ENCODE measurements around the gene PPP2R3B.
"Not testable (repeated sequence)": the region's sequence is repeated elsewhere in the genome, so short reads cannot be mapped to it uniquely, and the experiment has no call there.

Gene PPP2R3B

GRCh38 chrX:351736-352135 lies 35.0 kb downstream of the PPP2R3B start:
- DNase-seq = no peak

- DNase-seq = not testable (repeated sequence)
Observed at GRCh38 chrX:351324-351641, 35.4 kb downstream of the PPP2R3B start.

- no peak for DNase-seq
Observed at GRCh38 chrX:350534-351323, 36.0 kb downstream of the PPP2R3B start.

GRCh38 chrX:350148-350533 lies 36.6 kb downstream of the PPP2R3B start:
- DNase-seq = no peak

- DNase-seq = no peak
Observed at GRCh38 chrX:349702-350101, 37.0 kb downstream of the PPP2R3B start.

GRCh38 chrX:349196-349595 lies 37.5 kb downstream of the PPP2R3B start:
- no peak for DNase-seq

GRCh38 chrX:348461-349117 lies 38.1 kb downstream of the PPP2R3B start:
- no peak for DNase-seq

- no peak for DNase-seq
Observed at GRCh38 chrX:347351-348117, 39.2 kb downstream of the PPP2R3B start.

- DNase-seq = no peak
Observed at GRCh38 chrX:346034-346813, 40.5 kb downstream of the PPP2R3B start.

- no peak for DNase-seq
Observed at GRCh38 chrX:345020-345925, 41.4 kb downstream of the PPP2R3B start.

- DNase-seq = no peak
Observed at GRCh38 chrX:344371-344901, 42.3 kb downstream of the PPP2R3B start.

GRCh38 chrX:341541-342101 lies 45.1 kb downstream of the PPP2R3B start:
- no peak for DNase-seq

GRCh38 chrX:340641-341423 lies 45.9 kb downstream of the PPP2R3B start:
- no peak for DNase-seq

- DNase-seq = no peak
Observed at GRCh38 chrX:340121-340520, 46.6 kb downstream of the PPP2R3B start.

GRCh38 chrX:338836-339400 lies 47.8 kb downstream of the PPP2R3B start:
- no peak for DNase-seq

- no peak for DNase-seq
Observed at GRCh38 chrX:338281-338835, 48.3 kb downstream of the PPP2R3B start.

- DNase-seq = no peak
Observed at GRCh38 chrX:337331-337831, 49.3 kb downstream of the PPP2R3B start.

- no peak for DNase-seq
Observed at GRCh38 chrX:336227-336626, 50.5 kb downstream of the PPP2R3B start.

GRCh38 chrX:335758-336155 lies 51.0 kb downstream of the PPP2R3B start:
- DNase-seq = no peak

Measured in DMS79 treated with DMSO at 0.1 percent for 48 hours (cell line).